Measurements from ENCODE around the gene ABL1.

ABL1 gene

GRCh38 chr9:130825809-130826208 is 9.2 kb upstream of the ABL1 start:
- H3K36me3 ChIP-seq (ENCODE audit: insufficient read depth, low read length) = no peaks in the 10 kb centered on the region
- 96% methylated on average over 5 of the region's 5 CpGs for WGBS
- H3K9me3 ChIP-seq (ENCODE audit: insufficient read depth, low read depth, low read length) = no peaks in the 10 kb centered on the region; the same call in 1 of the 2 replicates
- no peaks in the 10 kb centered on the region for H3K27me3 ChIP-seq (ENCODE audit: insufficient read depth, low read length)
- H3K9ac ChIP-seq (ENCODE audit: low read depth, low read length) = no peak overlapping the region; the same call in 1 of the 2 replicates
- peaks cover 45% of the 10 kb centered on the region for H3K4me1 ChIP-seq (ENCODE audit: insufficient read depth, low read length)
- H3K27ac ChIP-seq (ENCODE audit: low read depth, low read length) = peak overlapping the region; percentile 53
- 0 out of 2 replicates have a peak overlapping the region, but pooled peaks have one; percentile 31 for H3K4me3 ChIP-seq (ENCODE audit: low read length)

- WGBS = 100% methylated on average over 1 of the region's 1 CpG
- no peak overlapping the region for H3K27ac ChIP-seq (ENCODE audit: low read depth, low read length)
Observed at GRCh38 chr9:130829762-130830161, 5.3 kb upstream of the ABL1 start.

DNA sequence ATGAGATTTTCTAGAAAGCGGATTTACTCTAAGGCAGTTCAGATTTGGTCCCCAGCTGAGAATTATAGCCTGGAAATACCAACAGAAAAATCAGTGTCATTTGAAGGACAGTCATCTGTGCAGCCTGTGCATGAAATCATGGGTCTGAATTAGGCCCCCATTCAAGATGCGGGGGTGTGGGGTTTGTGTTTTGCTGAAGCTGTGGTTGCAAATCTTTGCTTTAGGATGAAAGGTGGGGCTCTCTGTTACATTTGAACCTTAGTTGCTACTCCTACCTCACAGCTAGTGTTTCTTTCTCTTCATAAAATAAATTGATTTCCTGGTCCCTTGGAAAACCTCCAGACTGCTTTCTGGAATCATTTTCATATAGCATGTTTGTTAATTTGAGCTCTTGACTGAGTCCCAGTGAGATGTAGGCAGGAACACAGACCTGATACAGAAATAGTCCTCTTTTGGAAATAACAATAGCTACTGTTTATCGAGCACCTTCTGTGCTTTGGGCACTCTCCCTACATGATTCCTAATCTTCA is 4.8 kb upstream of the ABL1 start:
- Histone ChIP-seq H3K9me3 (ENCODE audit: insufficient read depth, low read depth, low read length) (no peaks in the 10 kb centered on the region; the same call in 1 of the 2 replicates), H3K27ac (ENCODE audit: low read depth, low read length) (no peak overlapping the region)
- WGBS = 92% methylated on average over 3 of the region's 3 CpGs

More at GRCh38 chr9:130829762-130830161, 5.3 kb upstream of the ABL1 start:
- Histone ChIP-seq H3K36me3 (ENCODE audit: insufficient read depth, low read length) (no peaks in the 10 kb centered on the region), H3K4me1 (ENCODE audit: insufficient read depth, low read length) (peaks cover 41% of the 10 kb centered on the region), H3K4me3 (ENCODE audit: low read length) (no peak overlapping the region), H3K9me3 (ENCODE audit: insufficient read depth, low read depth, low read length) (no peaks in the 10 kb centered on the region; the same call in 1 of the 2 replicates), H3K9ac (ENCODE audit: low read depth, low read length) (no peak overlapping the region), H3K27me3 (ENCODE audit: insufficient read depth, low read length) (no peaks in the 10 kb centered on the region)

DNA sequence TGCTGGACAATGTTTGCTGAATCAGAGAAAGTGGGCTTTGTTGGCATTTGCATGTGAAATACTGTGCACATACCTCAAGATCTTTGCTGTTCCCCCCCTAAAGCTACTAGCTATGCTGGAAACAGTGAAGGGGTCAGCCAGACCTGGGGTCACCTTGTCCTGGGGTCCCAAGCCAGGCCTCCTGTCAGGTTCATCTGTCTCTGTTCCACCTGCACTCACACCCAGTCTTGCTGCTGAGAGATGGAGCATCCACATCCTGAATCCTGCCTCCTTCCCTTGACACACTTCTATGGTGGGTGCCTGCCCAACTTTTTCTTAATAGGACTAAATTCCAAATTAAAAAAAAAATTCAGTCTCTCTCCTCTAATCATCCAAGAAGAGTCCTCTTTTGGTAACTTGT is 4.0 kb upstream of the ABL1 start:
- no peak overlapping the region for H3K27ac ChIP-seq (ENCODE audit: low read depth, low read length)
- no peak overlapping the region for H3K4me3 ChIP-seq (ENCODE audit: low read length)
- H3K9ac ChIP-seq (ENCODE audit: low read depth, low read length) = no peak overlapping the region
- H3K9me3 ChIP-seq (ENCODE audit: insufficient read depth, low read depth, low read length) = no peaks in the 10 kb centered on the region; the same call in 1 of the 2 replicates
- no peaks in the 10 kb centered on the region for H3K27me3 ChIP-seq (ENCODE audit: insufficient read depth, low read length)
- H3K36me3 ChIP-seq (ENCODE audit: insufficient read depth, low read length) = no peaks in the 10 kb centered on the region
- H3K4me1 ChIP-seq (ENCODE audit: insufficient read depth, low read length) = peaks cover 29% of the 10 kb centered on the region

More for the DNA sequence above, 4.8 kb upstream of the ABL1 start:
- Histone ChIP-seq H3K4me1 (ENCODE audit: insufficient read depth, low read length) (peaks cover 37% of the 10 kb centered on the region), H3K27me3 (ENCODE audit: insufficient read depth, low read length) (no peaks in the 10 kb centered on the region), H3K9ac (ENCODE audit: low read depth, low read length) (no peak overlapping the region), H3K4me3 (ENCODE audit: low read length) (no peak overlapping the region), H3K36me3 (ENCODE audit: insufficient read depth, low read length) (no peaks in the 10 kb centered on the region)

DNA sequence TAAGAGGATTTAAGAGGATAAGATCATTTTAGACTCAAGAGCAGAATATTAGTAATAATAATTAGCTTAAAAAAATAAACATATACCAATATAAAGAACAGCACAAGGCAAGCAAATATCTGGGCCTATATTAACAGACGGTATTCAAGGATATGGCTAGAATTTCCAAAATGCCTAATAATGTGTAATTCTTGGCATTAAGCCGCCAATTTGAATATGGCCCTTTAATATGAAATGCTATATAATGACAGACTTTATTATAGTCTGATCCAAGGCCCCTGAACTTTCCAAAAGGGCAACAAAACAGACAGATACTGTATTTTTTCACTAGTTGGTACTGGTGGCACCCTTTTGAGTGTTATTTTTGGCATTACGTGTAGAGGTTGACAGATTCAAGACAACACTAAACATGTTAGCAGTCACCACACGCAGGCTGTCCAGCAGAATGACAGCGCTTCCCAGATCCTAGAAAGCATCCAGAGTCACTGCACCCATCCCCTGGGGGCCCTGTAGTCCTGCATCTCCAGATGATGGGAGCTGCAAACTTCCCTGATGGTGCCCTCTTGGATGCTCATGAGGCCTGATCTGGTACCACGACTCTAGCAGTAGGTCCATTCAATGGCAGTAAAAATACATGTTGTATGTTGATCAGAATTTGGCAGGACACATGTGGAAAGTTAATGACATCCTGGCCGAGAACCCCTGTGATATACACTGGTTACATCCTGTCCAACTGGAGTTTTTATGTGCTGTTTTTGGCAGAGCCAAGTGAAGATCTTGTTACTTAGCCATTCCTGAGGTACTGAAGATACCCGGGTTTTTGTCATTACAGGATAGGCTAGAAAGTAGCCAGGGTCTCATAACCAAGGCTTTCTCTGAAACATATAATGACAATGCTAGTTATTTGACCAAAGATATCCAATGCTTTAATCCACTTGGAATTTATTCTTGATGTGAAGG is 1.7 kb upstream of the ABL1 start:
- Histone ChIP-seq H3K4me1 (ENCODE audit: insufficient read depth, low read length) (peaks cover 40% of the 10 kb centered on the region), H3K9me3 (ENCODE audit: insufficient read depth, low read depth, low read length) (no peaks in the 10 kb centered on the region; the same call in 1 of the 2 replicates), H3K27me3 (ENCODE audit: insufficient read depth, low read length) (no peaks in the 10 kb centered on the region), H3K27ac (ENCODE audit: low read depth, low read length) (no peak overlapping the region), H3K9ac (ENCODE audit: low read depth, low read length) (no peak overlapping the region), H3K36me3 (ENCODE audit: insufficient read depth, low read length) (no peaks in the 10 kb centered on the region), H3K4me3 (ENCODE audit: low read length) (no peak overlapping the region)
- 95% methylated on average over 8 of the region's 8 CpGs for WGBS

DNA sequence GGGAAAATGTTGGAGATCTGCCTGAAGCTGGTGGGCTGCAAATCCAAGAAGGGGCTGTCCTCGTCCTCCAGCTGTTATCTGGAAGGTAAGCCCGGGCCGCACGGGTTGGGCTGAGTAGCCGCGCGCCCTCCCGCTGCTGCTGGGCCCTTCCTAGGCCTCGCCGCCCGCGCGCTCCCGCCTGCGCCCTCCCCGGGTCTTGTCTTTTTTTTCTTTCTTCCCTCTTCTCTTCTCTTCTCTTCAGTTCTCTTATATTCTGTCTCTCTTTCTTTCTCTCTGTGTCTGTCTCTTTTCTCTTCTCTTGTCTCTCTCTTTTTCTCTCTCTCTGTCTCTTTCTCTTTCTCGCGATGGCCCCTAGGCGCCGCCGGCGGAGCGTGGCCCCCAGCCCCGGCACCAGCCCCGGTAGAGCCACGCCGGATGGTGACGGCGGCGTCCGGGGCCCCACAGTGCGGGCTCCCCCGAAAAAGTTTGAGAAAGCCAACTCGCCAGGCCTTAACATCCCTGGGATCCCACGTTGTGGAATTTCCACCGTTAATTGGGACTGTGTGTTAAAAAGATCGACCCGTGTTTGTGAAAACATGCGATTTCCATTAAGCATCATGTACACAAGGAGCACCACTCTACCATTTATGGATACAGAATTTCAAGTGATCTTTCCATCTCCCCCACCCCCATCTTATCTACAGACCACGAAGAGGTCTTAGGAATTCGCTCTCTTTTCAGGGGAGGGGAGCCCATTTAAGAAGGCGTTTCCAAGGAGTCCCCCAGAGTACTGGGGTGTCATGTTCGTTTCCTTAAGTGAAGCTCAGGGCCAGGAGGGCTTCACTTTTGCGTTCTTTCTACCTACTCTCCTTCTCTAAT is 616 bp downstream of the ABL1 start:
- H3K27ac ChIP-seq (ENCODE audit: low read depth, low read length) = peak overlapping the region; percentile 82

GRCh38 chr9:130837002-130837511 is 2.0 kb downstream of the ABL1 start:
- no peaks in the 10 kb centered on the region for H3K27me3 ChIP-seq (ENCODE audit: insufficient read depth, low read length)
- 57% methylated on average over 5 of the region's 5 CpGs for WGBS
- 0 out of 2 replicates have a peak overlapping the region, but pooled peaks have one; percentile 21 for H3K9ac ChIP-seq (ENCODE audit: low read depth, low read length)
- H3K4me3 ChIP-seq (ENCODE audit: low read length) = peak overlapping the region; percentile 85
- peaks cover 42% of the 10 kb centered on the region for H3K4me1 ChIP-seq (ENCODE audit: insufficient read depth, low read length)
- H3K9me3 ChIP-seq (ENCODE audit: insufficient read depth, low read depth, low read length) = no peaks in the 10 kb centered on the region
- H3K36me3 ChIP-seq (ENCODE audit: insufficient read depth, low read length) = no peaks in the 10 kb centered on the region
- H3K27ac ChIP-seq (ENCODE audit: low read depth, low read length) = peak overlapping the region; percentile 24; the same call in 1 of the 2 replicates

More for the DNA sequence above, 616 bp downstream of the ABL1 start:
- no peaks in the 10 kb centered on the region for H3K9me3 ChIP-seq (ENCODE audit: insufficient read depth, low read depth, low read length)
- peak overlapping the region; percentile 85 for H3K4me3 ChIP-seq (ENCODE audit: low read length)
- WGBS = under 1% methylated on average over 42 of the region's 44 CpGs
- H3K4me1 ChIP-seq (ENCODE audit: insufficient read depth, low read length) = peaks cover 43% of the 10 kb centered on the region
- H3K36me3 ChIP-seq (ENCODE audit: insufficient read depth, low read length) = no peaks in the 10 kb centered on the region
- peak overlapping the region; percentile 87 for H3K9ac ChIP-seq (ENCODE audit: low read depth, low read length)
- H3K27me3 ChIP-seq (ENCODE audit: insufficient read depth, low read length) = no peaks in the 10 kb centered on the region

- H3K27me3 ChIP-seq (ENCODE audit: insufficient read depth, low read length) = no peaks in the 10 kb centered on the region
- H3K4me1 ChIP-seq (ENCODE audit: insufficient read depth, low read length) = peaks cover 47% of the 10 kb centered on the region
- no peaks in the 10 kb centered on the region for H3K9me3 ChIP-seq (ENCODE audit: insufficient read depth, low read depth, low read length)
- H3K4me3 ChIP-seq (ENCODE audit: low read length) = no peak overlapping the region; the same call in 1 of the 2 replicates
- whole genome bisulfite sequencing = 77% methylated on average over 4 of the region's 4 CpGs
- H3K27ac ChIP-seq (ENCODE audit: low read depth, low read length) = no peak overlapping the region
- no peak overlapping the region for H3K9ac ChIP-seq (ENCODE audit: low read depth, low read length)
- no peaks in the 10 kb centered on the region for H3K36me3 ChIP-seq (ENCODE audit: insufficient read depth, low read length)
Observed at GRCh38 chr9:130837643-130838042, 2.6 kb downstream of the ABL1 start.

DNA sequence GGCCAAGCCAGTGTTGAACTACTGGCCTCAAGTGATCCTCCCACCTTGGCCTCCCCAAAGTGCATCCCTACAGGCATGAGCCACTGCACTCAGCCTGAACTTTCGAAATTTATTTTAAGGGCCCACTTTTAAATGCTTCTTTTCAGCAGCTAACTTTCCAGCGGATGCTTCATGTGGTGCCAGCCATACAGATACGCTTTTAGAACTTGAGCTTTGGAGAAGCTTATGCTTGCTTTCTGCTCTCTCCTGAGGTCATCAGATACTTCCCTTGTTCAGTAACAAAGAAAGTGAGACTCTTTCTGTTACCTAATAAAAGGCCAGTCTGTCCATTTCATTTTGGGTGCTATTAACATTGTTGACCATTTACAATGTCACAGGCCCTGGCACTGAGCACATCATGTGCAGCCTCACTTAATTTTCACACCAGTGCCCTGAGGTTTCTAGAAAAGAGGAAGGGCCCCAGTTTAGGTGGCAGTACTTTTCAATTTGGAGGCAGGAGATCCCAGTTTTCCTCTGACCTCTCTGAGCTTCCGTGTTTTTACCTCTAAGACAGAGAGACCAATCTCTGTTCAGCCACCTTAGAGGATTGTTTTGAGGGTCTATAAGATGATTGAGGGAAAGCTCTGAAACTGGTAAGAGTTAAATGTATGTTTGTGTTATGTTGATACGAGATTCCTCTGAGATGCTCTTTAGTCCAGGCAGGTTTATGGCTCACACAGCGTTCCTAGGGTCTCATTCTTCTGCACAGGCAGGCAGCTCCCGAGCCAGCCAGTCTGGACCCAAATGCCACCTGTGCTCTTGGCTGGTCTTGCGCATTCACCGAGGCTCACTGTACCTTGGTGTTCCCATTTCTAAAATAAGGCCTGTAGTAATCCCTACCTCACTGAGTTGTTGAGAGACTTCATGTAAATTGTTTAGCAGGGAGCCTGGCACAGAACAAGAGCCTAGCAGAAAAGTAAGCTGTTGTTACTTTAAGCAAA is 4.4 kb downstream of the ABL1 start:
- Histone ChIP-seq H3K4me3 (ENCODE audit: low read length) (no peak overlapping the region), H3K36me3 (ENCODE audit: insufficient read depth, low read length) (no peaks in the 10 kb centered on the region), H3K27ac (ENCODE audit: low read depth, low read length) (no peak overlapping the region), H3K9ac (ENCODE audit: low read depth, low read length) (no peak overlapping the region), H3K27me3 (ENCODE audit: insufficient read depth, low read length) (no peaks in the 10 kb centered on the region), H3K4me1 (ENCODE audit: insufficient read depth, low read length) (peaks cover 36% of the 10 kb centered on the region), H3K9me3 (ENCODE audit: insufficient read depth, low read depth, low read length) (no peaks in the 10 kb centered on the region)
- WGBS = 91% methylated on average over 9 of the region's 9 CpGs

- Histone ChIP-seq H3K9me3 (ENCODE audit: insufficient read depth, low read depth, low read length) (no peaks in the 10 kb centered on the region), H3K4me3 (ENCODE audit: low read length) (no peak overlapping the region), H3K27ac (ENCODE audit: low read depth, low read length) (no peak overlapping the region), H3K4me1 (ENCODE audit: insufficient read depth, low read length) (peaks cover 48% of the 10 kb centered on the region), H3K36me3 (ENCODE audit: insufficient read depth, low read length) (no peaks in the 10 kb centered on the region), H3K9ac (ENCODE audit: low read depth, low read length) (no peak overlapping the region), H3K27me3 (ENCODE audit: insufficient read depth, low read length) (no peaks in the 10 kb centered on the region)
- WGBS = 88% methylated on average over 4 of the region's 4 CpGs
Observed at GRCh38 chr9:130842545-130842944, 7.5 kb downstream of the ABL1 start.
